Thyroid gland (tissue), 4 donors: ENCODE results near the gene NATD1. TPM values are rescaled to one million over a fixed set of nuclear protein-coding genes. Genes with fewer than 3 reads are reported as not detected.

Source experiments
- DNase-seq, 2 donors: peaks; one replicate each; pipeline ENCODE4 v3.0.0-alpha.2; 2019
- H3K27ac ChIP-seq, 3 donors: fragments of 200-600 bp; sonication (generic); 1 replicate in 2 of 3; 2 replicates in 1 of 3; pipeline ENCODE4 v1.5.1; 2016 to 2019; ENCODE audit warnings: mild to moderate bottlenecking in 1 of 3, moderate library complexity in 1 of 3
- H3K27me3 ChIP-seq: fragments of 200-600 bp; sonication (generic); one replicate; pipeline ENCODE4 v1.5.1; 2019
- H3K36me3 ChIP-seq, 2 donors: fragments of 200-600 bp; sonication (generic); one replicate each; pipeline ENCODE4 v1.5.1; 2016 to 2019
- H3K4me1 ChIP-seq, 2 donors: fragments of 200-600 bp; sonication (generic); one replicate each; pipeline ENCODE4 v1.5.1; 2017 to 2019
- H3K4me3 ChIP-seq, 3 donors: fragments of 200-600 bp; sonication (generic); replicated peaks in 1 of 3; 1 replicate in 2 of 3; 2 replicates in 1 of 3; pipeline ENCODE4 v1.5.1; 2016; ENCODE audit warnings: mild to moderate bottlenecking in 1 of 3
- H3K9me3 ChIP-seq: fragments of 200-600 bp; sonication (generic); one replicate; pipeline ENCODE4 v1.5.1; 2017
- CTCF ChIP-seq, 6 experiments: fragments of 200-600 bp in 3 of 6; fragments of 450-650 bp in 3 of 6; sonication (generic) in 3 of 6; IDR thresholded peaks; one replicate each; pipeline ENCODE4 v1.5.1; 2016 to 2019; ENCODE audit warnings: antibody characterized with exemption in 6 of 6, mild to moderate bottlenecking in 2 of 6, inconsistent platforms in 1 of 6, moderate library complexity in 1 of 6
- POLR2A ChIP-seq, 2 donors: fragments of 450-650 bp; IDR thresholded peaks; one replicate each; pipeline ENCODE4 v1.6.1; 2017; ENCODE audit warnings: antibody characterized with exemption in 2 of 2, mild to moderate bottlenecking in 2 of 2, moderate library complexity in 1 of 2
- WGBS, 2 donors: methylation state at CpG; one replicate each; pipeline ENCODE4 v1.1.5; 2017; 5-methylcytosine and 5-hydroxymethylcytosine counted together
- intact Hi-C: fragments of 100-400 bp; cut with DNase I; formaldehyde crosslinking; loops from one replicate; pipeline ENCODE4 v1.15.1; 2023
- total RNA-seq, 4 donors: library from RNA; depleted of rRNA; stranded (reverse); fragments of >200 nt; gene quantifications; one replicate each; pipeline ENCODE4 v1.2.3, GENCODE V29; 2016

Gene NATD1
- total RNA-seq, 4 donors from 2014 or later, result 18.6 to 34.1 (median 21.2) TPM

GRCh38 chr17:21242026-21242697 lies 11.0 kb downstream of the NATD1 start:
- Histone ChIP-seq H3K4me3 (no peak overlapping the region), H3K27me3 (no peaks in the 10 kb centered on the region), H3K9me3 (no peaks in the 10 kb centered on the region), H3K4me1 (peaks cover 20 to 57% of the 10 kb centered on the region in 2 donors), H3K27ac (peak overlapping the region in 2 of 3 donors; percentile 27 to 68), H3K36me3 (no peaks in the 10 kb centered on the region)
- 72 to 88% methylated on average over 3 to 11 of the region's 11 CpGs for WGBS, 2 donors
- intact Hi-C loops, result no loop called here
- no peak for TF ChIP-seq CTCF (IDR thresholded peaks at IDR 0.05)
- TF ChIP-seq POLR2A (IDR thresholded peaks at IDR 0.05), result no peak
- DNase-seq, result peak; percentile 26 to 37

DNA sequence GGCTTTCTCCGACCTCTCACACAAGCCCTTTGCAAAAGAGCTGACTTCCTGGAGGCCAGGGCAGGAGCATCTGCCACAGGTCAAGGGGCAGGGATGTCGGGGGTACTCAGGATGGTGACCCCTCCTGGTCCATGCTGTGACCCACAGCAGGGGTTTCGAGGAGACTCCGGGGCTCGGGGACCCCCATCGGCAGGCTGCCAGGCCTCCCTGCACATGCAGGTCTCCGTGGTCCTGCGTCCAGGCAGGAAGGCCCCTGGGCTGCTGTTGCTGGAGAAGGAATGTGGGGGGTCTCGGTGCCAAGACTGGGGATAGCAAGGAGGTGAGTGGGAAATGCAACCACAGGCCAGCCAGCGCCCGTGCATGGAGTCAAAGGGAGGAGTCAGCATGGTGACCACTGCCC lies 11.6 kb downstream of the NATD1 start:
- Histone ChIP-seq H3K27ac (peak overlapping the region in 1 of 3 donors; percentile 36), H3K9me3 (no peaks in the 10 kb centered on the region), H3K4me1 (peaks cover 20 to 57% of the 10 kb centered on the region in 2 donors), H3K4me3 (no peak overlapping the region), H3K27me3 (no peaks in the 10 kb centered on the region), H3K36me3 (no peaks in the 10 kb centered on the region)
- TF ChIP-seq CTCF (IDR thresholded peaks at IDR 0.05) (no peak), POLR2A (IDR thresholded peaks at IDR 0.05) (no peak)
- intact Hi-C loops, result no loop called here
- WGBS, 2 donors, result 83 to 91% methylated on average over 6 to 11 of the region's 11 CpGs
- no peak for DNase-seq

DNA sequence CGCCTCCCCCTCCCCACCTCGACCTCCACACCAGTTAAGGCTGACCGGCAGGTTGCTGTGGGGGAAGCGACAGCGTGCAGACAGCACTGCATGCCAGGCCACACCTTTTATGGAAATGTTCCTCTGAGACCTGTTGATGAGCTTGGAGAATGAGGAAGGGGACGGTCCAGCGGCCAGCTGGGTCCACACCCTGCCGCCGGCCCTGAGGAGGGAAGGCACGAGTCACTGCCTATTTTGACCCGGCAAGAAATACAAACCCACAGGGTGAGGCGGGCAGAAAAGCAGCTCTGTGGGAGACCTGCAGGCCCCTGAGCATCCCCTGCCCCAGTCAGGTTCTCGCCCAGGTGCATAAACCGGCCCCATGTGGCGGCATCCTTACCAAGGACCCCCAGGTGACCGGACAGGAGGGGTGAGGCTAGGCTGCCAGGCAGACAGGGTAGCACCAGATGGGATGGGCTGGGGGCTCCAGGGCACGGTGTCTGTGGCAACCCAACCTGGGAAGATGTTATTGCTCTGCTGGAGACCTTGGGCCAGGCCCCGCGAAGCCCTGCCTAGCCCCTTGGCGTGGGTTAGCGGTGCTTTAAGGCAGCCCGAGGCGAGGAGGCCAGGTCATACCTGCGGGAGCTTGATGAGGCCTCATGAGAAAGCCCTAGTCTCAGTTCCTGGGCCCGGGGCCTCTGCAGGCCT lies 12.7 kb downstream of the NATD1 start:
- no peak for TF ChIP-seq CTCF (IDR thresholded peaks at IDR 0.05)
- no peak for TF ChIP-seq POLR2A (IDR thresholded peaks at IDR 0.05)
- intact Hi-C loops, result no loop called here
- Histone ChIP-seq H3K27ac (peak overlapping the region in 1 of 3 donors; percentile 36), H3K9me3 (no peaks in the 10 kb centered on the region), H3K36me3 (no peaks in the 10 kb centered on the region), H3K4me3 (no peak overlapping the region), H3K4me1 (peaks cover 20 to 53% of the 10 kb centered on the region in 2 donors), H3K27me3 (no peaks in the 10 kb centered on the region)
- DNase-seq, result no peak
- 71 to 74% methylated on average over 8 to 14 of the region's 25 CpGs for WGBS, 2 donors

GRCh38 chr17:21239680-21240368 lies 13.4 kb downstream of the NATD1 start:
- peaks cover 20 to 51% of the 10 kb centered on the region in 2 donors for H3K4me1 ChIP-seq
- WGBS, 2 donors, result 71 to 74% methylated on average over 9 to 11 of the region's 12 CpGs
- H3K4me3 ChIP-seq, result no peak overlapping the region
- intact Hi-C loops, result no loop called here
- no peak for DNase-seq
- no peak overlapping the region for H3K27ac ChIP-seq
- TF ChIP-seq POLR2A (IDR thresholded peaks at IDR 0.05) (no peak), CTCF (IDR thresholded peaks at IDR 0.05) (peak in 4 of 6 experiments; percentile 11 to 41 (median 28))
- no peaks in the 10 kb centered on the region for H3K27me3 ChIP-seq
- no peaks in the 10 kb centered on the region for H3K36me3 ChIP-seq
- no peaks in the 10 kb centered on the region for H3K9me3 ChIP-seq
